HCT116 (cell line): Measurements from ENCODE around the gene EHD4. TPM values are rescaled to one million over a fixed set of nuclear protein-coding genes. Genes with fewer than 3 reads are reported as not detected.

Source experiments
- ATAC-seq: fragments of 200-7000 bp; cut with Tn5 transposase; 2 replicates; pipeline ENCODE4 v1.9.1; 2020; ENCODE audit warnings: mild to moderate bottlenecking, moderate library complexity
- BruUV-seq: library from RNA; stranded (reverse); fragments of 400-500 nt; replicated peaks from 2 replicates; lab custom pipeline; 2021; lab: Mats Ljungman, UMichigan
- CTCF ChIA-PET: fragments of 300-600 bp; sonication (Branson Sonifier 250); formaldehyde crosslinking; loops from one replicate; lab custom pipeline; 2021; ENCODE audit warnings: antibody characterized with exemption; lab: Charles Lee
- POLR2A ChIA-PET: fragments of 300-600, 350-600 bp; sonication (Branson Sonifier 250); formaldehyde crosslinking; loops from one replicate; lab custom pipeline; 2021; ENCODE audit warnings: antibody characterized with exemption; lab: Charles Lee
- RAD21 ChIA-PET, 2 experiments: fragments of 300-600 bp; sonication (Branson Sonifier 250); formaldehyde crosslinking; loops; one replicate each; lab custom pipeline; 2023; ENCODE audit warnings: low total read pairs in 2 of 2; ENCODE audit not compliant: uncharacterized antibody in 2 of 2, unreplicated experiment in 2 of 2, low non-redundant PET in 1 of 2; lab: Charles Lee
- DNase-seq: peaks from one replicate; pipeline ENCODE4 v3.0.0-alpha.2; 2010; ENCODE audit warnings: low read depth, low spot score
- H2AFZ ChIP-seq: fragments of 200-600 bp; shearing (Covaris generic), sonication (generic); 2 replicates; pipeline ENCODE4 v1.6.1; 2017; ENCODE audit warnings: low read depth, mixed run types, mixed read lengths, antibody characterized with exemption, low read length; ENCODE audit not compliant: poor library complexity, severe bottlenecking
- H3K27ac ChIP-seq: 2 replicates; pipeline ENCODE4 v1.5.1; 2012; ENCODE audit warnings: low read depth, low read length
- H3K27me3 ChIP-seq: fragments of 200-600 bp; sonication (generic); 2 replicates; pipeline ENCODE4 v1.6.1; 2016; ENCODE audit warnings: mixed run types, low read length, mixed read lengths; ENCODE audit not compliant: insufficient read depth
- H3K36me3 ChIP-seq, 2 experiments: fragments of 200-500 bp in 1 of 2; fragments of 200-600 bp in 1 of 2; sonication (Bioruptor generic) in 1 of 2; sonication (generic) in 1 of 2; 2 replicates each; pipeline versions ENCODE4 v1.5.1 to v1.6.1; 2014 to 2016; ENCODE audit warnings: low read length in 2 of 2, inconsistent platforms in 1 of 2, mixed read lengths in 1 of 2, mixed run types in 1 of 2; ENCODE audit not compliant: insufficient read depth in 2 of 2, control insufficient read depth in 1 of 2
- H3K4me1 ChIP-seq, 2 experiments: fragments of 200-600 bp in 1 of 2; sonication (generic) in 1 of 2; 2 replicates each; pipeline versions ENCODE4 v1.5.1 to v1.6.1; 2012 to 2017; ENCODE audit warnings: low read length in 2 of 2, inconsistent platforms in 1 of 2, mild to moderate bottlenecking in 1 of 2, mixed read lengths in 1 of 2, mixed run types in 1 of 2, moderate library complexity in 1 of 2; ENCODE audit not compliant: insufficient read depth in 2 of 2, control insufficient read depth in 1 of 2
- H3K4me2 ChIP-seq: fragments of 200-600 bp; sonication (generic); 2 replicates; pipeline ENCODE4 v1.6.1; 2017; ENCODE audit warnings: mixed run types, low read length, mixed read lengths
- H3K4me3 ChIP-seq, 2 experiments: fragments of 200-600 bp in 1 of 2; sonication (generic) in 1 of 2; replicated peaks in 1 of 2; 2 replicates each; pipeline ENCODE4 v1.5.1; 2011 to 2016; ENCODE audit warnings: low read length in 2 of 2, control low read depth in 1 of 2, low read depth in 1 of 2, mild to moderate bottlenecking in 1 of 2, mixed read lengths in 1 of 2, mixed run types in 1 of 2
- H3K79me2 ChIP-seq: fragments of 200-600 bp; sonication (generic); 2 replicates; pipeline ENCODE4 v1.6.1; 2017; ENCODE audit warnings: mild to moderate bottlenecking, mixed run types, low read length, moderate library complexity, mixed read lengths; ENCODE audit not compliant: insufficient read depth
- H3K9ac ChIP-seq: fragments of 200-600 bp; sonication (generic); 2 replicates; pipeline ENCODE4 v1.6.1; 2016; ENCODE audit warnings: low read length, mixed read lengths
- H3K9me2 ChIP-seq: fragments of 200-600 bp; sonication (generic), shearing (Covaris generic); 2 replicates; pipeline ENCODE4 v1.6.1; 2017; ENCODE audit warnings: mixed run types, mild to moderate bottlenecking, moderate library complexity; ENCODE audit not compliant: insufficient read depth
- H3K9me3 ChIP-seq, 2 experiments: fragments of 200-500 bp in 1 of 2; fragments of 200-600 bp in 1 of 2; sonication (Bioruptor generic) in 1 of 2; sonication (generic) in 1 of 2; 2 replicates each; pipeline ENCODE4 v1.6.1; 2014 to 2017; ENCODE audit warnings: low read length in 2 of 2, mixed read lengths in 2 of 2, inconsistent platforms in 1 of 2, low read depth in 1 of 2, mild to moderate bottlenecking in 1 of 2, mixed run types in 1 of 2, moderate library complexity in 1 of 2; ENCODE audit not compliant: control insufficient read depth in 1 of 2, insufficient read depth in 1 of 2
- H4K20me1 ChIP-seq: fragments of 200-600 bp; sonication (generic), shearing (Covaris generic); 2 replicates; pipeline ENCODE4 v1.6.1; 2017; ENCODE audit warnings: mixed run types, mild to moderate bottlenecking, moderate library complexity; ENCODE audit not compliant: insufficient read depth
- ATF3 ChIP-seq: IDR thresholded peaks from 2 replicates; pipeline ENCODE4 v1.6.1; 2012
- ELF1 ChIP-seq: IDR thresholded peaks from 2 replicates; pipeline ENCODE4 v1.6.1; 2012; ENCODE audit warnings: low read depth, borderline replicate concordance
- MAX ChIP-seq: IDR thresholded peaks from 2 replicates; pipeline ENCODE4 v1.6.1; 2012
- POLR2A ChIP-seq: IDR thresholded peaks from 2 replicates; pipeline ENCODE4 v1.7.0; 2011; ENCODE audit warnings: borderline replicate concordance; ENCODE audit not compliant: insufficient read depth, insufficient read length; ENCODE audit errors: extremely low read depth
- REST ChIP-seq: IDR thresholded peaks from 2 replicates; pipeline ENCODE4 v1.6.1; 2012; ENCODE audit warnings: low read depth
- TCF7L2 ChIP-seq: IDR thresholded peaks from 2 replicates; pipeline ENCODE4 v1.7.0; 2011; ENCODE audit warnings: borderline replicate concordance, inconsistent platforms; ENCODE audit not compliant: insufficient read depth, insufficient read length; ENCODE audit errors: extremely low read depth
- ZBTB33 ChIP-seq: IDR thresholded peaks from 2 replicates; pipeline ENCODE4 v1.6.1; 2011; ENCODE audit warnings: mild to moderate bottlenecking, low read length, moderate library complexity; ENCODE audit not compliant: insufficient replicate concordance; ENCODE audit errors: extremely low read depth
- ZNF274 ChIP-seq: fragments of 200-500 bp; sonication (Bioruptor generic); IDR thresholded peaks from 2 replicates; pipeline ENCODE4 v1.6.1; 2014; ENCODE audit warnings: mild to moderate bottlenecking, low read depth, low read length, inconsistent platforms
- intact Hi-C: fragments of 100-400 bp; cut with micrococcal nuclease; formaldehyde crosslinking; loops from 2 replicates; pipeline ENCODE4 v1.10.0; 2022
- total RNA-seq: library from RNA; stranded (reverse); gene quantifications from one replicate; pipeline ENCODE4 v1.2.1, GENCODE V29; 2021; ENCODE audit not compliant: unreplicated experiment
- TF ChIP-seq, protein P1 (sequence below), 3 experiments: fragments of 200-600 bp in 1 of 3; sonication (generic) in 1 of 3; IDR thresholded peaks in 2 of 3; conservative IDR thresholded peaks in 1 of 3; 2 replicates each; pipeline ENCODE4 v1.5.1; 2012 to 2017; ENCODE audit warnings: low read depth in 2 of 3, low read length in 2 of 3, antibody characterized with exemption in 1 of 3, borderline replicate concordance in 1 of 3, control low read depth in 1 of 3, mild to moderate bottlenecking in 1 of 3, mixed read lengths in 1 of 3, mixed run types in 1 of 3, moderate library complexity in 1 of 3; ENCODE audit not compliant: insufficient read depth in 1 of 3

Gene EHD4
- total RNA-seq, 1 experiment from 2014 or later: 28.0 TPM

GRCh38 chr15:41992803-41993190 lies 20.4 kb upstream of the EHD4 start:
- H2AFZ ChIP-seq: no peak overlapping the region
- DNase-seq (no peak), ATAC-seq (no peak)
- TF ChIP-seq TCF7L2 (no peak), ZBTB33 (no peak), ATF3 (no peak), ZNF274 (no peak), POLR2A (no peak)
- no peak overlapping the region for H3K4me2 ChIP-seq
- no peaks in the 10 kb centered on the region for H3K9me2 ChIP-seq
- RAD21 ChIA-PET: no interaction called here
- no peak overlapping the region for H3K4me3 ChIP-seq
- no peaks in the 10 kb centered on the region for H3K9me3 ChIP-seq
- POLR2A ChIA-PET: no interaction called here
- no TSS peak for BruUV-seq
- CTCF ChIA-PET: interaction anchor here (1.7 kb wide), 1 partner anchor 64 kb away, joined by 5 read pairs; no protein-coding TSS in a partner anchor
- H3K79me2 ChIP-seq: no peaks in the 10 kb centered on the region
- H3K27me3 ChIP-seq: no peaks in the 10 kb centered on the region
- intact Hi-C loops: no loop called here
- H4K20me1 ChIP-seq: no peaks in the 10 kb centered on the region
- no peak overlapping the region for H3K9ac ChIP-seq
- no peak overlapping the region for H3K27ac ChIP-seq
- no peaks in the 10 kb centered on the region for H3K36me3 ChIP-seq
- no peaks in the 10 kb centered on the region for H3K4me1 ChIP-seq

DNA sequence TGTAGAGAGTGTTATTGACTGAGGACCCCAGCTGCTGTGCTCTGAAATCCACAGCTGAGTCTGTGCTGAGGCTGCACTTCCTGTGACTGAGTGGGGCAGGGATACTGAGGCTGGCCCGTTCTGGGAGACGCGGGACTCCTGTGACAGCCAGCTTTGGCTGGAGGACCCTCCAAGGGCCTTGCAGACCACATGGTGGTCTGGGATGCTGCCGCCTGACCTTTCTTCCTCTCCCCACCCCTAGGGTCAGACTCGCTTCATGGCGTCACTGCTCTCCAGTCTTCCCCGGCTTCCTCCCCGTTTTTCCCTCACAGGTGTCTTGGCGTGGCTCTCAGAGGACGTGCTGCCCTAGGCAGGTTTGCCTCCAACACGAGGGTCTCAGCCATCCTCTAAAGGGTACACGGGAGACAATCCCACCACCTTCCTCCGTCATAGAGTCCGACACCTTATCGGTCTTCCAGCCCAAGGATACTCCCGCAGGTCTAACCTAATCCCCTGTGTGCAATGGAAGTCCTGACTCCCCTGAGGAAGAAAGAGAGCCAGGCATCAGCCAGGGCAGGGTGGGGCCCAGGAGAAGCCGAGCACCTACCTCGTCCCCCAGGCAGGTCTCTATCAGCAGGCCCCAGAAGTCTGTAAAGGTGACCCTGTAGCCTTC lies 19.9 kb upstream of the EHD4 start:
- Histone ChIP-seq H3K27ac (no peak overlapping the region), H3K4me1 (no peaks in the 10 kb centered on the region), H2AFZ (no peak overlapping the region), H3K4me2 (no peak overlapping the region), H3K9me3 (no peaks in the 10 kb centered on the region), H3K36me3 (no peaks in the 10 kb centered on the region), H3K27me3 (no peaks in the 10 kb centered on the region), H3K9me2 (no peaks in the 10 kb centered on the region), H4K20me1 (no peaks in the 10 kb centered on the region), H3K4me3 (no peak overlapping the region), H3K9ac (no peak overlapping the region), H3K79me2 (no peaks in the 10 kb centered on the region)
- DNase-seq (no peak), ATAC-seq (no peak)
- RAD21 ChIA-PET: no interaction called here
- POLR2A ChIA-PET: no interaction called here
- intact Hi-C loops: no loop called here
- CTCF ChIA-PET: interaction anchor here (1.7 to 3.9 kb wide), 2 partner anchors 65 to 144 kb away, joined by 5 to 47 read pairs; no protein-coding TSS in a partner anchor
- BruUV-seq: no TSS peak
- TF ChIP-seq REST (no peak), ELF1 (no peak), MAX (no peak), ATF3 (no peak)
- TF ChIP-seq, protein P1, sequence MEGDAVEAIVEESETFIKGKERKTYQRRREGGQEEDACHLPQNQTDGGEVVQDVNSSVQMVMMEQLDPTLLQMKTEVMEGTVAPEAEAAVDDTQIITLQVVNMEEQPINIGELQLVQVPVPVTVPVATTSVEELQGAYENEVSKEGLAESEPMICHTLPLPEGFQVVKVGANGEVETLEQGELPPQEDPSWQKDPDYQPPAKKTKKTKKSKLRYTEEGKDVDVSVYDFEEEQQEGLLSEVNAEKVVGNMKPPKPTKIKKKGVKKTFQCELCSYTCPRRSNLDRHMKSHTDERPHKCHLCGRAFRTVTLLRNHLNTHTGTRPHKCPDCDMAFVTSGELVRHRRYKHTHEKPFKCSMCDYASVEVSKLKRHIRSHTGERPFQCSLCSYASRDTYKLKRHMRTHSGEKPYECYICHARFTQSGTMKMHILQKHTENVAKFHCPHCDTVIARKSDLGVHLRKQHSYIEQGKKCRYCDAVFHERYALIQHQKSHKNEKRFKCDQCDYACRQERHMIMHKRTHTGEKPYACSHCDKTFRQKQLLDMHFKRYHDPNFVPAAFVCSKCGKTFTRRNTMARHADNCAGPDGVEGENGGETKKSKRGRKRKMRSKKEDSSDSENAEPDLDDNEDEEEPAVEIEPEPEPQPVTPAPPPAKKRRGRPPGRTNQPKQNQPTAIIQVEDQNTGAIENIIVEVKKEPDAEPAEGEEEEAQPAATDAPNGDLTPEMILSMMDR (IDR thresholded peaks at IDR 0.05 in 2 of 3, conservative IDR thresholded peaks at IDR 0.05 in 1 of 3; ENCODE audit: borderline replicate concordance in 1 of 3, insufficient read depth in 1 of 3, low read depth in 2 of 3, low read length in 2 of 3): no peak
